ENCODE results near the gene TACC2.
"Not testable (repeated sequence)": the region's sequence is repeated elsewhere in the genome, so short reads cannot be mapped to it uniquely, and the experiment has no call there.

Gene TACC2, protein sequence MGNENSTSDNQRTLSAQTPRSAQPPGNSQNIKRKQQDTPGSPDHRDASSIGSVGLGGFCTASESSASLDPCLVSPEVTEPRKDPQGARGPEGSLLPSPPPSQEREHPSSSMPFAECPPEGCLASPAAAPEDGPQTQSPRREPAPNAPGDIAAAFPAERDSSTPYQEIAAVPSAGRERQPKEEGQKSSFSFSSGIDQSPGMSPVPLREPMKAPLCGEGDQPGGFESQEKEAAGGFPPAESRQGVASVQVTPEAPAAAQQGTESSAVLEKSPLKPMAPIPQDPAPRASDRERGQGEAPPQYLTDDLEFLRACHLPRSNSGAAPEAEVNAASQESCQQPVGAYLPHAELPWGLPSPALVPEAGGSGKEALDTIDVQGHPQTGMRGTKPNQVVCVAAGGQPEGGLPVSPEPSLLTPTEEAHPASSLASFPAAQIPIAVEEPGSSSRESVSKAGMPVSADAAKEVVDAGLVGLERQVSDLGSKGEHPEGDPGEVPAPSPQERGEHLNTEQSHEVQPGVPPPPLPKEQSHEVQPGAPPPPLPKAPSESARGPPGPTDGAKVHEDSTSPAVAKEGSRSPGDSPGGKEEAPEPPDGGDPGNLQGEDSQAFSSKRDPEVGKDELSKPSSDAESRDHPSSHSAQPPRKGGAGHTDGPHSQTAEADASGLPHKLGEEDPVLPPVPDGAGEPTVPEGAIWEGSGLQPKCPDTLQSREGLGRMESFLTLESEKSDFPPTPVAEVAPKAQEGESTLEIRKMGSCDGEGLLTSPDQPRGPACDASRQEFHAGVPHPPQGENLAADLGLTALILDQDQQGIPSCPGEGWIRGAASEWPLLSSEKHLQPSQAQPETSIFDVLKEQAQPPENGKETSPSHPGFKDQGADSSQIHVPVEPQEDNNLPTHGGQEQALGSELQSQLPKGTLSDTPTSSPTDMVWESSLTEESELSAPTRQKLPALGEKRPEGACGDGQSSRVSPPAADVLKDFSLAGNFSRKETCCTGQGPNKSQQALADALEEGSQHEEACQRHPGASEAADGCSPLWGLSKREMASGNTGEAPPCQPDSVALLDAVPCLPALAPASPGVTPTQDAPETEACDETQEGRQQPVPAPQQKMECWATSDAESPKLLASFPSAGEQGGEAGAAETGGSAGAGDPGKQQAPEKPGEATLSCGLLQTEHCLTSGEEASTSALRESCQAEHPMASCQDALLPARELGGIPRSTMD (N-terminal part only)
- 0 reads per million in 2 donors for total RNA-seq

DNA sequence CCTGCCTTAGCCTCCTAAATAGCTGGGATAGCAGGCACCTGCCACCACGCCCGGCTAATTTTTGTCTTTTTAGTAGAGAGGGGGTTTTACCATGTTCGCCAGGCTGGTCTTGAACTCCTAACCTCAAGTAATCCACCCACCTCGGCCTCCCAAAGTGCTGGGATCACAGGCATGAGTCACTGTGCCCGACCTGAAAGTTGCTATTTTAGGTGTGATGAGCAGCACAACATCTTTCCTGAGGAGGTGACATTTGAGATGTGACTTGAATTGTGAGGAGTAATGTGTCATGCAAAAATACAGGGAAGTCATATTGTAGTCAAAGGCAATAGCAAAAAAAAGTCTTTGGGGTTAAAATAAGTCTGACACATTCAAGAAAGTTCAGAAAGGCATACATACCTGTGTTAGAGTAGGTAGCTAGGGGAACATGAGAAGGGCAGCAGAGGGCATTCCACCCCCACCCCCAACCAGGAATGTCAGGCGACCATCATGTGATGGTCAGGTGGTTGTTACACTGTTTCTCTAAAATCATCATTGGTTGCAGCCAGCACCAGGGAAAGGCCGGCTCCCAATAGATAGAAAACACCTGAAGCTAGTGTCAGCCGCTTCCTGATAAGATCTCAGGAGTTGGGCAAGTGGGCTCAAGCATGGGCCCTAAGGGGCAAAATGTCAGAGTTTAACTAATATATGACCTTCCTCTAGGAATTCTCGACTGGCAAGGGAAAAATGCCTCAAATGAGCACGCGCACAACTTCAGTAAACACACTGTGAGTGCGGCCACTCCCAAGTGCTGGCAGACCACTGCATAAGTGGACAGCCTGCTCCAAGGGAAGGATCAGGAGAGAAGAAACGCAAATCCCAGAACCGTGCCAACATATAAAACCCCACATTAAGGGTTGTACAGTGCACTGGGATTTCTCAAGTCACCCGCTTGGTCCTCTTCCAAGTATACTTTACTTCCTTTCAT is at the start of gene TACC2:
Gene TACC2 (plus strand): TSS at position 803 of the 964 bp plus-strand sequence. CDS start 32,819 bp downstream, outside the sequence.
- no peak for DNase-seq

DNA sequence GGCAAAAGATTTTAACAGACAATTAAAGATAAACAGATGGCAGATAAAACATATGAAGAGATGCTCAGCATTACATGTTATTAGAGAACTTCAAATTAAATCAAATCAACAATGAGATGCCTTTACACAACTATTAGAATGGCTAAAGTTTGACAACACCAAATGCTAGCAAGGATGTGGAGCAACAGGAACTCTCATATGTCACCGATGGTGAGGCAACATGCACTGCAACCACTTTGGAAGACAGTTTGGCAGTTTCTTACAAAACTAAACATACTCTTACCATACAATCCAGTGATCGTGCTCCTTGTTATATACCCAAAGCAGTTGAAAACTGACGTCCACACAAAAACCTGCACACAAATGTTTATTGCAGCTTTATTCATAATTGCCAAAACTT is 47.4 kb upstream of the TACC2 start:
- no peak for DNase-seq

DNA sequence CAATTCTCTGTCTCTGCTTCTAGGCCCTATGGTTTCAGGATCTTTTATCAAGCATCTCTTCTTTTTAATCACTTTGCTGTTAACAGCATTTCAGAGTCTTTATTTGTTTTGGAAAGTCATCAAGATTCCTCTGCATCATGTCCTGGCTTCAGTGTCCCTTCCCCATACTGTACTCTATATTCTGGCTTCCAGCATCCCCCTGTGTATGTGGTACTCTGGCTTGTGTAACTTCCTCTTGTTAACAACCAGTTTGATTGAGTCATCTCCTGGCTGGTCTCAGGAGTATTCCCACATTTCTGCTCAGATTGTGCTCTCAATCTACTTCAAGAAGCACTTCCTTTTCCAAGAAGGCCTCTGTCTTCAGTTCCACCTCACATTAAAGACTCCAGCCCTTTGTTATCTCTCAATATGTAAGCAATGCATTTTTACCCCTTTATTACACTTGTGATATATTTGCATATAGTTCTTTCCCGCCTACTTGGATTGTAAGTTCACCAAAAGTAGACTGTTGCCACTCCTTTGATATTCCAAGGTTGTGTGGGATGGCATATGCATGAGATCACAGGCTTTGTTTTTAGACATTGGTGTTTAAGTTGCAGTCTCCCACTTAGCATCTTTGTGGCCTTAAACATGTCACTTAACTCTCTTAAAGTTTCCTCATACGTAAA is 46.1 kb upstream of the TACC2 start:
- DNase-seq, result no peak

DNA sequence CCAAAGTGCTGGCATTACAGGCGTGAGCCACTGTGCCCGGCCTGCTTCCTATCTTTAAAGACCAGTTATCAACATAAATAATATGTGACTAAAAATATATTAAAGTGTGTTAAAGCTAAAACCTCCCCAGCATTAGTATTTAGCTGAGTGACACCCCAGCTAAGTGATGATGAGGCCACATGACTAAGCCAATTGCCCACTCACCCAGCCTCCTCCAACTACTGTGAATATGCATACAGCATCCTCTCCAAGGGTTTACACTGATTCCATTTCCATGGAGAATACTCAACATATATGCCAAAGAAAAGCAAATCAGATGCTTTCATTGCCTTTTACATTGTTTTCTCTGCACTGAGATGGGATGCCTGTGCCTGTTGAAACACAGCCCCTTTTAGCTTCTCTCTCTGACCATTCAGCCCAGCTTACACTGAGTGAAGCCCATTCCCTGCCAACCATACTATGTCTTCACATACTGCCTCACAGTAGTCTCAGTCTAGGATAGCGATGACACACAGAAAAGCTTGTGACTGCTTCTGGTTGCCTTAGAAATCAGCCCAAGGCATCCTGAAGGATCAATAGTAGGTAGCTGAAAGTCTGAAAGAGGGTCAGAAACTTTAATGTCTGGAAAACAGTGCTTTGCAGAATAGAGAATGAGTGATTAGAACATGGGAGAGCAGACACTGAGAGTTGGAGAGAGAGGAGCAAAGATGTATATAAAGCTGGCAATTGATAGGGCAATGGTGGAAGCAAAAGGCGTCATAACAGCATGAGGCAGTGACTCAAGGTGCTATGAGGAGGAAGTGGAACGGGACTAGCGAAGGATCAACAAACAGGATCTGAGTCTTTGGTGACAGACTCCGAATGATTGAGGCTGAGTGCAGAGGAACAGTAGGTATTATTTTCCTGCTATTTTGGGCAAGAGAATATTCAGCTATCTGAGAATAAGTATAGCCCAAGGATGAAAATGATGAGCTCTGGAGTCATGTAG is 41.3 kb upstream of the TACC2 start:
- no peak for DNase-seq

DNA sequence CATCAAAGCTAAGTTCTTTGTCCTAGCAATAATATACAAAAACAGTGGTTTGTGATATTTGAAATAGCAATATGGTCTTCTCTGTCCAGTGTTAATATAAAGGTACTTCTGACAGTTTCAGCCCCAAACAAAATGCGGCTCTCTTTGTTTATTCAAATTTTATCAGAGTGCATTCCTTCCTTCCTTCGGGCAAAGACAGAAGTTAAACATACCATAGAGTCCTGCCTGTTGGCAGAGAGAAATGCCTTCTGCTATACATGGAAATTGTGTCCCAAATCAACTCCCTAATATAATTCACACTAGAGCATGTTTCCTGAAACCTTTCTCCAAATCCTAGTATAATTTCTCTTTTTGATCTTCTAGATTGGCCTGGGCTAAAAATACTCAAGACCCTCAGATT is 39.9 kb upstream of the TACC2 start:
- DNase-seq, result no peak

DNA sequence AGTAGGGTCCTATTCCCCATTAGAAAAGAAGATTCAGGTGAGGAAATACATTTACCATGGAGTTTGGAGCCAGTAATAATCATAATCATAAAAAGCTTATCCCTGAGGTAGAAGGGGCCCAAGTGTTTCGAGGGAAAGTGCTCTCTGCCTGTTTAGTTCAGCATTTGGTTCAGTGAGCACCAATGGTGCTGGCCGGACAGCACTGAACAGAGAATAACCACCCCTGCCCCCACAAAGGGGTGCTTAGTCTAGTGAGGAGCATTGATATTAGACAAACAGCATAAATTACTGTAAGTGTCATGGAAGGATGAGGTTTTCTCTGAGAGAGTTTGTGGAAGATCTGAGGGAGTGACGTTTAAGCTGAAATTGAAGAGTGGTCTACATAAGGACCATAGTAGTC is 39.5 kb upstream of the TACC2 start:
- DNase-seq, result no peak

DNA sequence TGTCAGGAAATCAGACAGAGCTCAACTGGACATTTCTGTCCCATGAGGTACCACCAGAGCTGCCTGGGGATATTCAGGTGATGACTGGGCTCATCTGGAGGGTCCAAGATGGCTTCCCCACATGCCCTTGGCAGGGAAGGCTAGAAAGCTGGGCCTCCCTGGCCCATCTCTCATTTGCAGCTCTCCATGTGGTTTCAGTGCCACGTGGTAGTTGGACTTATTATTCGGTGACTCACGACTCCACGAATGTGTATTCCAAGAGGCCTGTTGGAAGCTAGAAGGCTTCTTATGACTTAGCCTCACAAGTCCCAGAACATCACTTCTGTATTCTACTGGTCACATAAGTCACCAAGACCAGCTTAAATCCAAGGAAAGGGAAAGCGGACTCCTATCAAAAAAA is 36.7 kb upstream of the TACC2 start:
- DNase-seq, result no peak

DNA sequence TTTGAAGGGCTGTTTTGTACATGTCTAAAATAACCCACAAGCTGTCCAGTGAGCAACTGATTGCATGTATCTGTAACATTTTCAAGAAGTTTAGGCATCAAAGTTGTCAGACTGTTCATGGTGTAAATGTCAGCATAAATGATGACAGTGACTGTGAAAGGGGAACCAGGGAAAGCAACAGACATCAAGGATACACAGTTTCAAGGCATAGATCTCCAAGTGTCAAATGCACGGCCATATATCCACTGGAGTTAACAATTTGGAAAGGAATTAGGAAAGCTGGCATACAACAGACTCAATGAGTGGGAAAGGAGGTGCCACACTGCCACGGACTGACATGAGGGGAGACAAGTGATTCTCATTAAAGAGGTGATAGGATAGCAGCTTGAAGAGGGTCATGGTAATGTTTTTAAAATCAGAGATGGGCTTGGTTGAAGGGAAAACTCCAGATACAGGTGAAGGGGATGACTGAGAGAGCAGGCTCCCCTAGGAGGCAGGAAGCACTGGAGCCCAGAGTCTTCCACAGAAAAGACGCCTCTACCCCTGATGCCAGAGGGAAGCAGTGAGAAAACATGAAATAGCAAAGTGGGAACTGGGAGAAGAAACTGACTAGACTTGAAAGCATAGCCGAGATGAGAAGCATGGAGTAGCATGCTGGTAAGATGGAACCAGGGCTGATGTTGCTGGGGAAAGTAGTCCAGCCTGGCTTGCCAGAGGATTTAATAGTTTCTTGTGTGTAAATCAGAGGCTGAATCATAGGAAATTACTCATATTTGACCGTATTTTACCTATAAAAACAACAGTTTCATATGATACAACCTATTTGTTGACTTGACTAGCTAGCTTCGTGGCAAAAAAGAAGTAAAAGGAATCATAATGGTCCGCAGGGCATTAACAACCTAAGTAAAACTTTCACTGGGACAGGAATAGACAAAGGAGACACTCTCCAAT is 32.6 kb upstream of the TACC2 start:
- no peak for DNase-seq

DNA sequence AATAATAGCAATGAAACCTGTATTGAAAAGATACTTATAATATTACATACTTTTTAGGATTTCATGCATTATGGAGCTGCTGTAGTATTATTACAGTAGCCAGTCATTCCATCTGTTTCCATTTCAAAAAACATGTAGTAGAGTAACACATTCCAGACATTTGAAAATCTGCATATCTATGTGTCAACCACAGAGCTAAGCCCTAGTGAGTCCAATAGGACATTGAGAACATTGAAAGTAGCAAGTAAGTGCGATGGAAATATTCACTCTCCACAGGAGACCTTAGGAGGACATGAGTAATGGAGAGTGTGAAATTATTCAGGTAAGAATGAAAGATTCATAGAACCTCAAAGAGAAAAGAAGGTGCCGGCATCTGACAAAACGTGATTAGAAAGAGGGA is 29.3 kb upstream of the TACC2 start:
- no peak for DNase-seq

DNA sequence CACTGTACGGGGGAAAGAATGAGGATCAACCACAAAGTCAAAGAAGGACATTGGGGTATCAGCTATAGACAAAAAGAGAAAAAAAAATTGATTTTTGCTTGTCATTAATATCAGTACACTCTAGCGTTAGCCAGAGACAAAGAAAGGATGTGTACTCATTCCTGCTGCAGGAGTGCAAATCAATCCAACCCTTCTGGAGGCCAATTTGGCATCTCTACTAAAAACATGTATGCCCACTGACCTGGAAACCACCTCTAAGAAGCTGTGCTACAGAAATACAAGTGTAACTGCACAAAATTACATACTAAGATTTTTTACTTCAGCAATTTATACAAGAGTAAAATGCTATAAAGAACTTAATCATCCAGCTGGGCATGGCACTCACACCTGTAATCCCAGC is 27.5 kb upstream of the TACC2 start:
- DNase-seq, result no peak

DNA sequence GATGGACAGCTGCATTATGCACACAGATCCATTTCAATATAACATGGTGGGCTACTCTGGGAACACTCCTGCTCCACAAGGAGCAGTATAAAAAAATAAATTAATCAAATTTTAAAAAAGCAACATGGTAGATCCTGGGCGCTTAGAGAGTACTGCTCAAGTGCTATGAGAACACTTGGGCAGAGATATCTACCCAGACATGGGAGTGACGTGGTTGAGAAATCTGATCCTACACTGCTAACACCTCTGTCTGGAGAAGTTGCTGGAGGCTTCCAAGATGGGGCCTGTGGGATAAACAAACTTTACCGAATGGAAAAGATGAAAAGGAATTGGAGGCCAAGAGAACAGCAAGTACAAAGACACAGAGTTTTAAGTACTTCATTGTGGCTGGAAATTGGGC is 23.0 kb upstream of the TACC2 start:
- DNase-seq, result no peak

DNA sequence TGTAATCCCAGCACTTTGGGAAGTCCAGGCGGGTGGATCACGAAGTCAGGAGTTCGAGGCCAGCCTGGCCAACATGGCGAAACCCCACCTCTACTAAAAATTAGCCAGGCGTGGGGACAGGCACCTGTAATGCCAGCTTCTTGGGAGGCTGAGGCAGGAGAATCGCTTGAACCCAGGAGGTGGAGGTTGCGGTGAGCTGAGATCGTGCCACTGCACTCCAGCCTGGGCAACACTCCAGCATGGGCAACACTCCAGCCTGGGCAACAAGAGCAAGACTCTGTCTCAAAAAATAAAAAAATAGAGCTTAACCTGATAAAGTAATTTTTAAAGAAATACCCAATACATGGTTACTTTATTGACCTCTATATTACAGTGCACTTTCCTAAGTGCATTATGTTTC is 19.9 kb upstream of the TACC2 start:
- DNase-seq, result not testable (repeated sequence)

DNA sequence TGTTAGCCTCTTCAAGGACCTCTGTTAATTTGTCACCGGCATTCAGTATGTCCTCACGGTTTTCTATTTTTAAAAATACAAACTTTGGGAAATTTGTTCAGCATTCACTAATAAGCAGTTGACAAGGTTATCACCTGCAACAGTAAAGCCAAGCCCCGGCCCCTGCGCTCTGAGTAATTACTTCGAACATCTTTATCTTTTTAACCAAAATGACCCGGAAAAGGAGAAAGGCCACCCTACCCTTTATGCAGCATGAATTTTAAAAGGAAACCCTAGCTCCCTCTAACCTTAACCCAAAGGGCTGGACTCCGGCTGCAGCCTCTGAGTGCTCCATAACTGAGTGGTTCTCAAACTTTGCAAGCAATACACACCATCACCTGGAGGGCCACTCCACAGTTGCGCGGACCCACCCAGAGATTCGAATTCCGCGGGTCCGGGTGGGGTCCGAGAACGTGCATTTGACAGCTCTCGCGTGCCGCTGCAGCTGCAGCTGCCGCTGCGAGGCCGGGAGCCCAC is 14.9 kb upstream of the TACC2 start:
- DNase-seq, result no peak

DNA sequence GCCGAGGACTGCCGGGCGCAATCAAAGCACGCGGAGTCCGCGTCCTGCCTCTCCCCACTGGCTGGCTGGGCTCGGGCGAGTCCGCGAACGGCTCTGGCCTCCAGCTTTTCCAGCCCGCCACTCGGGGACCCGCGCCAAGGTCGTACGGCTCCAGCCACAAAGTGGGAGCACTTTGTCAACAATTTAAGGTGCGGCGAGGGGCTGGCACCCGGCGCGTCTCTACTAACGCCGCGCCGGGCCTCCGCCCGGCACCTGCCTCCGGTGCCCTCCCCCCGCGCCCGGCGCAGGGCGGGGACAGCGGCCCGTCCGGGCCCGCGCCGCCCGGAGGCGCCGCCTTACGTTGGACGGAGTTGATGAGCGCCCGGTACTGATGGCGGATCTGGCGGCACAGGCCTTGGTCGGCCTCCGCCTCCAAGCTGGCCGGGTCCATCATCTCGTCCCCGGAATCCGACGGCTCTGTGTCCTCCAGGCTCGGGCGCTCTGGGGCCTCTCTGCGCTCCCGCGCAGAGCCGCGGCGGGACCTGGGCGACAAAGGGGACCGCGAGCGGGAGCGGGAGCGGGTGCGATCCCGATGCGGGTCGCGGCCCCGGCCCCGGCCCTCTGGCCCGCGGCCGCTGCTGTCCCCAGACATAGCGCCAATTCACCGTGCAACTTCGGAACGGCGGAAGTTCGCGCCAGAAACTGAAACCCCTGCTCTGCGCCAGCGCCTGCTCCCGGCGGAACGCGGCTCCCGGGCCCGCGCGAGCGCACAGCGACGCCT is 14.2 kb upstream of the TACC2 start, which contains the start of gene NSMCE4A:
Gene NSMCE4A (minus strand): TSS at position 683 of the 760 bp plus-strand sequence. CDS start 52 bp downstream, at position 631.
- peak; percentile 47 for DNase-seq

DNA sequence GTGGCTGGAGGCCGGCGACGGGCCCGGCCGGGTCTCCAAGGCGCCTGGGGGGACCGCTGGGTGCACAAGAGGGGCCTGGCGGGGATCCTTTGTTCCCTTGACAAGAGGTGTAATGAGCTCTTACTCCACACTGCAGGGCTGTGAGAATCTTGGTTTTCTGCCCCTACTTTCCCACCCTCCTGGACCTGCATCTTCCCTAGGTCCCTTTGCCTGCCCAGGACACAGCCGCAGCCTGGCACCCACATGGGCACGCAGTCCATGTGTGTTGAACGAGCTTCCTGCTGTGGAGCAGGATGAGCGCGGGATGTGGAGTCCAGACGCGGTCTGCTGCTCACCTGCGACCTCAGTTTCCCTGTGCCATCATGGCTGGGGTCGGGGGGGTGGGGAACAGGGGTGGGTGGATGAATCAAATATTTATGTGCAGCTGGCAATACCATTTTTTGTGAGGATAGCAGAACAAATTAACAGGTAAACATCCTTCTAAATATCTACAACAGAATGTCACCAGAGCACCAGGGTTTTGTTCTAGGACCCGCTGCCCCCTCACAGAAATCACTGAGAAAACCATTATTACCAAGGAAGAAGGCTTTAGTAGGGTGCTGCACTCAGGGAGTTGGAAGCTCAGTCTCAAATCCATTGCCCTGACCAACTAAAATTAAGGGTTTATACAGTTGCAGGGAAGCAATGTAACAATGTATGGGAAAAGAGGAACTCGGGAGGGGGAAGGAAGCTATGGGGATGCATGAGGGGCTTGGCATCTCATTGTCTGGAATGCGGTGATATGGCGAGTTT is 13.5 kb upstream of the TACC2 start:
- no peak for DNase-seq

DNA sequence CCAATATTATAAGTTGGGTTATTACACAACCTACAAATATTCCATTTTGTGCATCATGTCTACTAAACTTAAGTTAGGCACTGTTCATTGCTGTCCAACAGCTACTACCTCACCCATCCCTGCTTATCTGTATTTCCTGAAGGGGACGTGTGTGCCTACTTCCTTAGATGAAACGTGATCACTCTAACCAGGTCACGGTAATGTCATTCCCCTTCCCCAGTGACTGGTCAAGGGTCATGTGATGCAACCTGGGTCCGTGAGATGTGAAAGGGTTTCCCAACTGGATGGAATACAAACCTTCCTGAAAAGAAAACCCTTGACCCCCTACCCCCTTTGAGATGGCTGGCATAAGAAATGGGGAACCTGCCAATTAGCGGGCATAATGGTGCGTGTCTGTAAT is 12.4 kb upstream of the TACC2 start:
- DNase-seq, result no peak

DNA sequence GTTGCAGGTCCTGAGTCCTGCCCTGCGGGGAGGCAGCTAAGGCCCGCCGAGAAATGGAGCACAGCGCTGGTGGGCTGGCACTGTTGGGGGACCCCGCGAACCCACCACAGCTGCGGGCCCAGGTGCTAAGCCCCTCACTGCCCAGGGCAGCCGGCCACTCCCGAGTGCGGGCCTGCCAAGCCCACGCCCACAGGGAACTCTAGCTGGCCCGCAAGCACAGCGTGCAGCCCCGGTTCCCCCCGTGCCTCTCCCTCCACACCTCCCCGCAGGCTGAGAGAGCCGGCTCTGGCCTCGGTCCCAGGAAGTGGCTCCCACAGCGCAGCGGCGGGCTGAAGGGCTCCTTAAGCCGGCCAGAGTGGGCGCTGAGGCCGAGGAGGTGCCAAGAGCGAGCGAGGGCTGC is 10.5 kb upstream of the TACC2 start:
- DNase-seq, result no peak
